HG03066 (cell line): ENCODE data around the gene MYO1D.
"Not testable (repeated sequence)": the region's sequence is repeated elsewhere in the genome, so short reads cannot be mapped to it uniquely, and the experiment has no call there.

Experiments used
- ATAC-seq: cut with Tn5 transposase; IDR thresholded peaks from one replicate; pipeline ENCODE4 v1.9.1; 2021; ENCODE audit warnings: low read depth; ENCODE audit not compliant: unreplicated experiment

Gene MYO1D

GRCh38 chr17:32896647-32897258 lies 19.8 kb upstream of the MYO1D start:
- no peak for ATAC-seq

DNA sequence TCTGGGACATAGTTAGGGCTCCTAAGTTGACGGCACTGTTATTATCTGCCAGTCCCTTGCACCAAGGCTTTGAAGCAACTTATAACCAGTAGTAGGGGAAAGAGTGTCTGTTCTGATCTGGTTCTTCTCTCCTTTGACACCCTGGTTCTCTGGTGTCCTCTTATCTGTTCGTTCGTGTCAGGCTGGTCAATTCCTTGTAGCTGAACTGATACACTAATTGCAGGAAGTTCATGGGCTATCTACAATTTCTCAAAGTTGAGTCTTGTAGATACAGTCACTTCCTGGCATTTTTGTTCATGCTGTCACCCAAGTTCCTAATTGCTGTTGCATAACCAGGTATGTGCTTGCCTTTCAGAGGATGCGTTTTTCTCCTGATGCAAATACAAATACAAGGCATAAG lies 17.3 kb upstream of the MYO1D start:
- ATAC-seq = no peak

DNA sequence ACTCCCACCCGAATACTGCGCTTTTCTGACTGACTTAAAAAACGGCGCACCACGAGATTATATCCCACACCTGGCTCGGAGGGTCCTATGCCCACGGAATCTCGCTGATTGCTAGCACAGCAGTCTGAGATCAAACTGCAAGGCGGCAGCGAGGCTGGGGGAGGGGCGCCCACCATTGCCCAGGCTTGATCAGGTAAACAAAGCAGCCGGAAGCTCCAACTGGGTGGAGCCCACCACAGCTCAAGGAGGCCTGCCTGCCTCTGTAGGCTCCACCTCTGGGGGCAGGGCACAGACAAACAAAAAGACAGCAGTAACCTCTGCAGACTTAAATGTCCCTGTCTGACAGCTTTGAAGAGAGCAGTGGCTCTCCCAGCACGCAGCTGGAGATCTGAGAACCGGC lies 10.5 kb upstream of the MYO1D start:
- not testable (repeated sequence) for ATAC-seq

DNA sequence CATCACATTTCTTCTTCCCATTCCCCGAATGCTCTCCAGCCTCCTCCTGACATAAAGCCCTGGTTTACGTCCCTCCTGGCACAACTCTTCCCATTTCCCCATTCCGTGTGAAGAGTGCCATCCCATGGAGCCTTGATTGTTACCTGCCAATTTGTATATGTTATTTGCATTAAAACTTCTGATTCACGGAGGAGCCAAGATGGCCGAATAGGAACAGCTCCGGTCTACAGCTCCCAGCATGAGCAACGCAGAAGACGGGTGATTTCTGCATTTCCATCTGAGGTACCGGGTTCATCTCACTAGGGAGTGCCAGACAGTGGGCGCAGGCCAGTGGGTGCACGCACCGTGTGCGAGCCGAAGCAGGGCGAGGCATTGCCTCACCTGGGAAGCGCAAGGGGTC lies 10.0 kb upstream of the MYO1D start:
- not testable (repeated sequence) for ATAC-seq

DNA sequence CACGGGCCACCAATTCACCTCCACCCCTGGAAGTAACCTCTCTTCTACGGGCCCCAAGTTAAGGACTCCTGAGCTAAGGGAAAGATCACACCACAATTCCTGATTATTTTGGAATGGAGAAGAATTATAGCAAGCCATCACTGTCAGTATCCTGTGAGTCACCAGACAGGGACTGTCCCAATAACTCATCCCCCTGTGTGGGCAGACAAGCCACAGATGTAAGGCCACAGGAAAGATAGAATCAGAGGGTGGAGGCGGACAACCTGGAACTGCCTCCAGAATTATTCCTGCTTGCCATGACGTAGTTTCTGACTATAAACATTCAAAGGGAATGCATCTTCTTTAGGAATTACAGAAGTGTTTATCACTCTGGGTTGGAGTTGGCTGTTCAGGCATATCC lies 5.8 kb upstream of the MYO1D start:
- ATAC-seq = no peak

GRCh38 chr17:32882029-32882428 lies 5.1 kb upstream of the MYO1D start:
- ATAC-seq = no peak

DNA sequence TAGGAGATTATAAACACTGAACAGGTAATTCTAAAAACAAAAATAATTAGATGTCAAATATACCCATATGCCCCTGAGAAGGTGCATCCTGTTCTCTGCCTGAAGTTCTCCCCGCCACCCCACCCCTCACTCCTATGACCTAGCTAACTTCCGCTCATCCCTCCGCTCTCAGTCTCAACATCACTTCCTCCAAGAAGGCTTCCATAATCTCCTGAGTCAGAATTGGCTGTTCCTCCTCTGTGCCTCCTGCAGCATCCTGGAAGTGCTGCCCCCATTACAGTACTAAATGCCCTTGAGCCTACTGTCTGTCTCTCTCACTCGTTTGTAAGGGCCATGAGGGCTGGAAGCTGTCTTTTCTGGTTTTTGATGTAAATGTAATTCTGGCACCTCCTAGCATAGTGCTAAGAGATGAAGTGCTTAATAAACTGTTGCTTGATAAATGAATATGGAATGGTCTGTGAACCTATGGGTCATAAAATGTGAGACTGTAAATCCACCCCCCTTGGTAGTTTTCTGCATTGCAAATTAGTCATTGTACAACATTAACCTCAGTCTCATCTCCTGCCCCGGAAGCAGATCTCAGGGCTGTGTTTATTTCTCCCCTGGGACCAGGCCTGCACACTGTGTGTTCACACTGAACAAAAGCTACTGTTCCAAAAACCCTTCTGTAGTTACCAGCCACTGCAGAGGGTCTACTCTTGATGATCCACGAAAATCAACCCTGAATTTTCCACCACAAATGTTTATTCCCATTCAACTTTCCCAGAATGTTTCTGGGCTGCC lies 3.9 kb upstream of the MYO1D start:
- ATAC-seq = no peak

DNA sequence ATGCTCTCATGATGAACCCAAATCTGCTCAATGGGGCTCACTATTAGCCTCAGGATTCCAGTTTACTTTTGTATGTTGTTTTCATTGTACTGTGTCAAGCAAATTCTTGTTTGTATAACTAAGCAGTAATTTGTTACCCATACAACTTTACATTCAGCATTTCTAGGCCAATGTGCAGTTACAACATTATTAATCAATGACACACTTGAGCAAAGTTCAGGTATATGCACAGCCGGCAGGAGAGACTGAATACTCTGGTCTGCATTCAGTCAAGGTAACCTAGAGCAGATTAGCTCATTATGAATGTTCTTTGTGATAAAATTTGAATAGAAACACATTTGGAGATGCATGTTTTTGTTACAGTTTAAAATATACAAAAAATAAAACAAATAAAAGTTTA lies 2.2 kb upstream of the MYO1D start:
- ATAC-seq = no peak

DNA sequence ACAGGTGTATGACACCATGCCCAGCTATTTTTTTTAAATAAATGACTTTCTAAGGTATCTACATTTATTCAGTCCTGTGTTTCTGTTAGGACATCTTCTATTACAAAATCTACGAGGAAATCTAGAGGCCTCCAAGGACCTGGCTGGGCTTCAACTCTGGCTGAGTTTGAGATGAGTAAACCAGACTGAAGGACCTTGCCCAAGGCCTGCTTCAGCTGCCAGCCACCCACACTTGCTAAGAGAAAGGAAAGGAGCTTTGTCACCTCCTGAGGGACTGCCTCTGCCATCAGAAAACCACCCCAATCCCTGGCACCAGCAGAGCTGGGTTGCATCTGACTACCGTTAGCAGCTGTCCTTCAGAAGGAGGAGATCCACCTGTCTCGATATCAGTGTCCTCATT lies 1.3 kb upstream of the MYO1D start:
- no peak for ATAC-seq

DNA sequence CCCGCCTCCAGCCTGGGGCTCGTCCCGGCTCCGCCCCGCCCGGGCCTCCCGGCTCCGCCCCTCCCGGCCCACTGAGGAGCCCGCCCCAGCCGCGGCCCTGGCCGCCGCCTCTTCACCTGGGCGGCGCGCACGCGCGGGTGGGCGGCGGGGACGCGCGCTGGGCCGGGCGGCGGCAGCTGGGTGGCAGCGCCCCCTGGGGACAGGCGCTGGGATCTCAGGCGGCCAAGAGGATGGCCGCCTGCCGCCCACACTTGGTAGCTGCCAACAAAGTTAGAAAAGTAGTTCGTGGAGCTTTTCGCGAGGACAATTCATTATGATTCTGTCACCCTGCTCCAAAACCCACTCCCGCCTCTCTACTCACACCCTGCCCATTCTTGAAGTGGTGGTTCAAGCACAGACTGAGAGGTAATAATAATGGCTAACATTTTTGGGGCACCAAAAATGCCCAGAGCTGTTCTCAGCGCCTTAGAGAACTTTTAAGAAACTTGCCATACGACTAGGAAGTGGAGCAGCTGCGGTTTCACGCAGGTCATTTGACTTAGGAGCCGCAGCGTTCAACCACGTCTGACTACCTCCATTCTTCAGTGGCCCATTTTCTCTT lies 340 bp upstream of the MYO1D start:
- ATAC-seq = peak; percentile 79

DNA sequence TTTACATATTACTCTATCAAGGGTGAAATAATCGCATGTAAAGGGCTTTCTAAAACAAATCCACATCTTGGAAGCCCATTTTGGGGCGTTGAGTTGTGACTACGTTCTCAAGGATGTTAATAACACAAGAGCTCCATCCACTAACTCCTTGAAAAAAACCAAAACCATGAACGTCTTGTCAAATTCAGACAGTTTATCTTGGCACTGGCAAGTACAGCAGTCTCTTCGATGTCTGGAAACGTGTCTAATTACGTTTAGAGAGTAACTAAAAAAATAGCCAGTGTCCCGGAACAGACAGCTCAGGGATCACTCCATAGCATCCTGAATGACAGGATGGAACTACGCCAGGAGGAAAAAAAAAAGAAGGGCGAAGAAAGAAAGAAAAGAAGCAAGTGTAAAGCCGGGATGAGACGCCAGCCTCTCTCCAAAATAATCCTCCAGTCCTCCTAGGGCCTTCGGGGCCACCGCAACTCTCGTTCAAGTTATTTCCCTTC lies 954 bp downstream of the MYO1D start:
- no peak for ATAC-seq

- no peak for ATAC-seq
These were observed 1.6 kb downstream of the MYO1D start for GRCh38 chr17:32875230-32875917.

GRCh38 chr17:32873114-32873513 lies 3.8 kb downstream of the MYO1D start:
- no peak for ATAC-seq

GRCh38 chr17:32871746-32872145 lies 5.2 kb downstream of the MYO1D start:
- no peak for ATAC-seq

GRCh38 chr17:32870969-32871368 lies 6.0 kb downstream of the MYO1D start:
- ATAC-seq = no peak

DNA sequence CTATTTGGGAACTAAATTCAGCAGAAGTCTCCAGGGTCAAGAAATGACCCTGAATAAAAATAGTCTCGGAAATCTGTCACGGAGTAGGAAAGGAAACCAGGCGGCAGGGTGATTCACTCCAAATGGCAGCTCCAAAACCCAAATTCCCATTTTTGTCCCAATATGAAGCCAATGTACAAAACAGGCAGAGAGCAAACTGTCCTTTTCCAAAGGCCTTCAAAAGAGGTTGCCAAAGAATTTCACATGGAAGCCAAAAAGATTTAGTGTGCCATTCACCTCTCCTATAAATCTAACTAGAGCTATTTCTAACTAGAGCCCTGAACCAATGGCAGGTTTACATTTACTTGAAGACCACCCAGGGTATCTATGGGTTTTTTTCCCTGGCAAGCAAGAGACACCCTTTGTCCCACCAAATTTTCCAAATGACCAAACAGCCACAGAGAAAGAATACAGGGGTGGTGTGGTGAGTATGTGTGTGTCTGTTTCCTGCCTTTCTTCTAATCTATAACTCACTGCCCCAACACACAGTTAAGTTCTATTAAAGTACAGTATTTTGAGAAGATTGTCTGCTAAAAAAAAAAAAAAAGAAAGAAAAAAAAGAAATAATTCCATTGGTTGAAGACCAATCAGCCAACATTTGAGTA lies 6.8 kb downstream of the MYO1D start:
- no peak for ATAC-seq

GRCh38 chr17:32869345-32870026 lies 7.4 kb downstream of the MYO1D start:
- ATAC-seq = no peak

DNA sequence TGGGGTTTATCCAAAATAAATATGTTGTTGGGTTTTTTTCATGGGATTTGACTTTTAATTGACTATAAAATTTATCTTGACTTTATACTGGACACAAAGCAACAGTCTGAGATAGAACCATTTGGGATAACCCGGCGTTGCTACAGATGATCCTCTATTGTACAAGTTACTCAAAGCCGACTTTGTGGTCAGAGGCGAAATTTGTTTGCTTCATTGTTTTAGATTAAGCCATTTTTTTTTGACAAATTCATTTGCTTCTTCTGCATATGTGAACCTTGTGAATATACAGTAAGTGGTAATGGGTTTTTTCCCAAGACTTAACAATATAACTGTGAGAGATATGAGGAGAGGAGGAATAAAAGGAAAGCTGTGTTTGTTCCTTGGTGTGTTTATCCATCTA lies 11.8 kb downstream of the MYO1D start:
- ATAC-seq = no peak

- ATAC-seq = no peak
These were observed 13.4 kb downstream of the MYO1D start for GRCh38 chr17:32863559-32863958.

- ATAC-seq = no peak
These were observed 14.0 kb downstream of the MYO1D start for GRCh38 chr17:32862940-32863339.
